ACHN (cell line): ENCODE measurements around the gene RPH3AL.
"Not testable (repeated sequence)": the region's sequence is repeated elsewhere in the genome, so short reads cannot be mapped to it uniquely, and the experiment has no call there.

Source experiments
- DNase-seq: peaks from one replicate; pipeline ENCODE4 v3.0.0-alpha.2; 2015
- in situ Hi-C: cut with HindIII; loops from 2 replicates; pipeline ENCODE4 v1.10.0; 2017; ENCODE audit warnings: low sequenced_read_pairs, low pct_ligation_motif_present, low pct_unique_long_range_greater_than_20kb

The RPH3AL gene

GRCh38 chr17:326010-326621 is 26.5 kb downstream of the RPH3AL start:
- in situ Hi-C loops: no loop called here
- DNase-seq: no peak

GRCh38 chr17:325270-326009 is 27.2 kb downstream of the RPH3AL start:
- in situ Hi-C loops: no loop called here
- DNase-seq: no peak

GRCh38 chr17:323721-324571 is 28.7 kb downstream of the RPH3AL start:
- DNase-seq: no peak
- in situ Hi-C loops: no loop called here

DNA sequence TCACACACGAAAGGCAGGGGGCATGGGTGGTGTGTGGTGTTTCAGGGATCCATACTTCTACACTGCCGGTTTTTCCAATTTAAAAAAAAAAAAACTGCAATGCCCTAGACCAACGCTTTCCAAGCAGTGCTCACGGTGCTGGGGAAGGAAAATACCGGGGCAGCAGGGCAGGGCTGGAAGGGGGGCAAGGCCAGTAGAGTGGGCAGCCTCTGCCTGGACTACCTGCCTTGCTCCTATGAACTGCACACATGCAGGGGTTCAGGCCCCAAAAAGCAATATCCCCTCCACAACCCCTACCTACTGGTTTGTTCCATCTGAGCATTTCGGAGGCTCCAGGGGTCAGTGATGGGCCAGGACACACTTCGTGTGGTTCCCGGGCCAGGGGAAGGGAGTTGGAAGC is 29.4 kb downstream of the RPH3AL start:
- in situ Hi-C loops: no loop called here
- no peak for DNase-seq

GRCh38 chr17:322006-322780 is 30.4 kb downstream of the RPH3AL start:
- DNase-seq: no peak

DNA sequence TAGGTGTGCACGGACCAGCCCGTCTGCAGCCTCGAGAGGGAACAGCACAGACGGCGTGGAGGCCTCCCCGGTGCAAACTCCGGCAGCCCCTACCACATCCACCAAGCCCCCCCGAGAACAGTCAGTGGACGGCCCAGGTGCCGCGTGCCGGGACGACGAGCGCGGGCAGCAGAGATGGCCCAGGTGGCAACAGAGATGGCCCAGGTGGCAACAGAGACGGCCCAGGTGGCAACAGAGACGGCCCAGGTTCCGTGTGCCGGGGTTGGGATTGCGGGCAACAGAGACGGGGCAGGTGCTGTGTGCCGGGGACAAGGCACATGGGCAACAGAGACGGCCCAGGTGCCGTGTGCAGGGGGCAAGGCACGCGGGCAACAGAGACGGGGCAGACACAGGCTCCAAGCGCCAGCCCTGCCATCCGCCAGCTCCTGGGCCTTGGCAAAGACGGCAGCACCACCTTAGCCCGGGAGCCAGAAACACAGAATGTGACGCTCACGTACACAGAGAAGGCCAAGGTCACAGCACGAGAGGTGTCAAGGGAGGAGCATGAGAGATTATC is 31.1 kb downstream of the RPH3AL start:
- DNase-seq: no peak
- in situ Hi-C loops: no loop called here

More at GRCh38 chr17:322006-322780, 30.4 kb downstream of the RPH3AL start:
- in situ Hi-C loops: no loop called here

DNA sequence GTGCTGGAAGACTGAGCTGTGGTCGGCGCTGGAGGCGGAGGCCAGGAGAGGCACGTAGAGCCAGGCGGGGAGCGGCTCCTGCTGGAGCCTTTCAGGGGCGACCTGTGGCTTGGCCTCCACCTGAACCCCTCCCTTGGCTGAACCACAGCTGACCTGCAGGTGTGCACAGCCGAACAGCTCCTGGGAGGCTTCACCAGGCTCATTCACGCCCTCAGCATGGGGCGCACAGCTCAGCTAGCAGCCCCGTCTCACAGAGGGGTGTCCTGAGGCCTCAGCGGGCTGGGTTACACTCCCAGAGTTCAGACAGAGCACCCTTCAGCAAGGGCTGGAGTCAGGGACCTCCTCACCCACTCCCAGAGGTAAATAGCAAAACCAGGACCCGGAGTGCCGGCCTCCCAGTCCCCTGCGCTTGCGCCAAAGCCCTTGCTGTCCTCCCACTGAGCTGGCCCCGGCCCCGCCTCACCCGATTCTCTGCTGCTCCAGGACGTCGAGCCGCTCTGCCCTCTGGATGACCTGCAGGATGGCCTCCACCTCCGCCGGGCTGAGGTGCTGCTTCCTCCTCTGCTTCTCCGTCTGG is 31.7 kb downstream of the RPH3AL start:
- no peak for DNase-seq
- in situ Hi-C loops: no loop called here

DNA sequence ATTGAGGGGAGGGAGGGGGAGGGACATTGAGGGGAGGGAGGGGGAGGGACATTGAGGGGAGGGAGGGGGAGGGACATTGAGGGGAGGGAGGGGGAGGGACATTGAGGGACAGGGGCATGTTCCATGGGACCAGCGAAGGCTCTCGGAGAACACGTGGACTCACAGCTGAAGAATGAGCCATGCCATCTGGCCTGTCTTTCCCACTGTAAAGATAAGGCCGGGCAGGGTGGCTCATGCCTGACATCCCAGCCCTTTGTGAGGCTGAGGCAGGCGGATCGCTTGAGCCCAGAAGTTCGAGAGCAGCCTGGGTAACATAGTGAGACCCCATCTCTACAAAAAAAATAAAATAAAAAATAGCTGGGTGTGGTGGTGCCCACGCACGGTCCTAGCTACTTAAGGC is 32.5 kb downstream of the RPH3AL start:
- in situ Hi-C loops: no loop called here
- DNase-seq: no peak

DNA sequence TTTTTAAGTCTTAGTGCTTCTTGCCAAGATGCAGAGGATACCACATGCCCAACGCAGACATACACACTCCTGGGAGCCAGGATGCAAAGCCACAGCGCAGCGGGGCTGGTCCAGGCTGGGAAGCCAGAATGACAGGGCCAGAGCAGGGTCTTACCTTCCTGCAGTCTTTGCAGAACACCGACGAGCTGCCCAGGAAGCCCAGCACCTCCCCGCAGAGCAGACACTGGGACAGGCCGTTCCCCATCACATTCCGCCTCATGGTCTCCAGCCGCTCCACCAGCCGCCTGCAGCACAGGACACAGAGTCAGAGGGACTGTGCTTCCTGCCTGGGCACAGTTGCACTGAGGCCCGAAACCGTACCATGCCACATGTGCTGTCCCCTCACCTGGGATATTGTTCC is 33.3 kb downstream of the RPH3AL start:
- in situ Hi-C loops: no loop called here
- no peak for DNase-seq

GRCh38 chr17:317070-317469 is 35.5 kb downstream of the RPH3AL start:
- DNase-seq, in situ Hi-C loops: not testable (repeated sequence)

GRCh38 chr17:315399-315798 is 37.2 kb downstream of the RPH3AL start:
- DNase-seq, in situ Hi-C loops: not testable (repeated sequence)

GRCh38 chr17:314614-314944 is 38.0 kb downstream of the RPH3AL start:
- DNase-seq, in situ Hi-C loops: not testable (repeated sequence)

GRCh38 chr17:313911-314613 is 38.5 kb downstream of the RPH3AL start:
- DNase-seq: no peak
- in situ Hi-C loops: no loop called here

DNA sequence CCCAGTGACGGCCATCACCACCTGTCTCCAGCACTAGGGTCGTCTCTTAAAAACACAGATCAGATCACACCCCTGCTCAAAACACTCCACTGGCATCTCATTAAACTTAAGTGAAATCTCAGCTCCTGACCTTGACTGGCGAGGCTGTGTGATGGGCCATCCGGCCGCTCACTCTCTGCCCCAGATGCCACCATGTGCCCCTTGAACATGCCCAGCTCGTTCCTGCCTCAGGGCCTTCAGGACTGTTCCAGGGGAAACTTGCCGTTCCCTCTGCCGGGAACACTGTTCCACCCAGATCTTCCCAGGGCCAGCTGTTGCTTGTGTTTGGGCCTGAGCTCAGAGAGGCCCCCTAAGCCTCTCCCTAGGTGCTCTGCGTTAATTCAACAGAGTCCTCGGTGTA is 39.4 kb downstream of the RPH3AL start:
- in situ Hi-C loops: no loop called here
- no peak for DNase-seq

GRCh38 chr17:312476-313148 is 40.0 kb downstream of the RPH3AL start:
- in situ Hi-C loops: no loop called here
- DNase-seq: no peak

DNA sequence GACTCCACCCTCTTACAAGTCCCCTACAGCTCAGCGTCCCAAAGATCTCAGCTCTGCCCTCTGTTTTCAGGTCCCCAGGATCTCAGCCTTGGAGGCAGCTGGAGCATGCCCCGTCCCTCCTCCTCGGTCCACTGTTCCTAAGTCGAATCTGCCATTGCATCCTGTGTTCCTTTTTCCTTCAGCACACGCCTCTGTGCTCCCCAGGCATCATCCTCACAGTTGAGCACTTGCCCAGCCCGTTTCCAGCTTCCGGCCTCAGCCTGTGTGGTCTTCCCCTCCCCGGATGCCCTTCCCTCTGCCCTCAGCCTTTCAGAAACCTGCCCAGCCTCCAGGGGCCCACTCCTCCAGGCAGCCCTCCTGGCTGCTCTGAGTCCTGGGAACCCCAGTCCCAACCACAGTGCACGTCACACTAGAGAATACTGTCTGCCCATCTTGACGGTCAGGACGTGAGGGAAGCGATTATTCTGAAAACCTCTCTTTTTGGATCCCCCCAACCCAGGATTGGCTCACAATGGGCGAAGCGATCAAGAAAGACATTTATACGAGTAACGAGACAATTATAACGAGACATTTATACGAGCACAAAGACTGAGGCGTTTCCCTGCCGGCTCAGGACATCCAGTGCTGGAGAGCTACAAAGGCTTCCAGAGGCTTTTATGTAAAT is 41.4 kb downstream of the RPH3AL start:
- in situ Hi-C loops: no loop called here
- no peak for DNase-seq
